GM12878 (cell line): ENCODE data around the gene FCHSD2. TPM values are rescaled to one million over a fixed set of nuclear protein-coding genes. Genes with fewer than 3 reads are reported as not detected.
A peak's percentile ranks its signal among the peaks of the same experiment; 100 is the strongest.

Experiments
- ATAC-seq: fragments of 200-7000 bp; cut with Tn5 transposase; 3 replicates; pipeline ENCODE4 v1.9.1; 2020; ENCODE audit warnings: mild to moderate bottlenecking, moderate library complexity
- BruUV-seq: library from RNA; stranded (reverse); fragments of 400-500 nt; replicated peaks from 2 replicates; lab custom pipeline; 2021; lab: Mats Ljungman, UMichigan
- CTCF ChIA-PET: fragments of 300-600 bp; sonication (Branson Sonifier 250); formaldehyde crosslinking; extraction: SDS; loops from one replicate; lab custom pipeline; 2021; ENCODE audit warnings: inconsistent platforms; lab: Yijun Ruan, JAX
- POLR2A ChIA-PET: fragments of 350-600 bp; formaldehyde crosslinking; extraction: SDS; loops from one replicate; lab custom pipeline; 2021; ENCODE audit warnings: inconsistent platforms; lab: Charles Lee
- RAD21 ChIA-PET: fragments of 300-600 bp; sonication (Branson Sonifier 250); formaldehyde crosslinking; loops from one replicate; lab custom pipeline; 2023; ENCODE audit warnings: antibody characterized with exemption; ENCODE audit not compliant: unreplicated experiment; lab: Charles Lee
- SMC1A ChIA-PET: fragments of 300-600 bp; sonication (Branson Sonifier 250); formaldehyde crosslinking; loops from one replicate; lab custom pipeline; 2023; ENCODE audit not compliant: unreplicated experiment, uncharacterized antibody; lab: Charles Lee
- DNase-seq: peaks from one replicate; pipeline ENCODE4 v3.0.0-alpha.2; 2011; ENCODE audit warnings: low read depth, low spot score
- FAIRE-seq: peaks from 3 replicates; lab custom pipeline; 2011; peaks lifted over from hg19 to GRCh38; lab: Jason Lieb, UNC
- H2AFZ ChIP-seq: 2 replicates; pipeline ENCODE4 v1.6.0; 2011; ENCODE audit warnings: low read depth, low read length, control low read depth; ENCODE audit not compliant: control insufficient read depth
- H3K27ac ChIP-seq: 2 replicates; pipeline ENCODE4 v1.5.1; 2011; ENCODE audit warnings: control low read depth; ENCODE audit not compliant: control insufficient read depth, insufficient read depth
- H3K27me3 ChIP-seq, 2 experiments: replicated peaks in 1 of 2; 2 replicates each; pipeline versions ENCODE4 v1.6.0 to v1.6.1; 2011; ENCODE audit warnings: low read length in 1 of 2; ENCODE audit not compliant: control insufficient read depth in 2 of 2, insufficient read depth in 2 of 2
- H3K36me3 ChIP-seq, 2 experiments: 2 replicates each; pipeline ENCODE4 v1.5.1; 2011; ENCODE audit warnings: low read length in 1 of 2; ENCODE audit not compliant: control insufficient read depth in 2 of 2, insufficient read depth in 2 of 2
- H3K4me1 ChIP-seq: 2 replicates; pipeline ENCODE4 v1.6.1; 2011; ENCODE audit warnings: mild to moderate bottlenecking, low read length, moderate library complexity, mixed read lengths; ENCODE audit not compliant: control insufficient read depth, insufficient read depth
- H3K4me2 ChIP-seq: 2 replicates; pipeline ENCODE4 v1.6.0; 2011; ENCODE audit warnings: control low read depth; ENCODE audit not compliant: control insufficient read depth, insufficient read depth
- H3K4me3 ChIP-seq: fragments of 200-600 bp; sonication (generic); 2 replicates; pipeline ENCODE4 v1.5.1; 2016
- H3K79me2 ChIP-seq: 2 replicates; pipeline ENCODE4 v1.6.0; 2011; ENCODE audit warnings: low read length; ENCODE audit not compliant: control insufficient read depth, insufficient read depth
- H3K9ac ChIP-seq: 2 replicates; pipeline ENCODE4 v1.8.0; 2011; ENCODE audit warnings: low read length, control low read depth, mixed read lengths; ENCODE audit not compliant: control insufficient read depth, insufficient read depth
- H3K9me3 ChIP-seq: replicated peaks from 3 replicates; pipeline ENCODE4 v1.5.1; 2011; ENCODE audit warnings: mild to moderate bottlenecking, low read length; ENCODE audit not compliant: control insufficient read depth, insufficient read depth
- H4K20me1 ChIP-seq: 2 replicates; pipeline ENCODE4 v1.6.0; 2011; ENCODE audit not compliant: control insufficient read depth, insufficient read depth
- BHLHE40 ChIP-seq, 2 experiments: fragments of 450-650 bp in 1 of 2; IDR thresholded peaks; 2 replicates each; pipeline ENCODE4 v1.6.1; 2011 to 2017; ENCODE audit warnings: low read depth in 2 of 2, borderline replicate concordance in 1 of 2, improper control_type of control experiment in 1 of 2, low read length in 1 of 2, mild to moderate bottlenecking in 1 of 2
- EED ChIP-seq: sonication (generic); IDR thresholded peaks from 2 replicates; pipeline ENCODE4 v1.6.1; 2016; ENCODE audit warnings: antibody characterized with exemption, low read depth
- ESRRA ChIP-seq: IDR thresholded peaks from 2 replicates; pipeline ENCODE4 v1.6.1; 2012; ENCODE audit warnings: mild to moderate bottlenecking, low read length, improper control_type of control experiment
- IRF3 ChIP-seq: fragments of 450-650 bp; IDR thresholded peaks from 2 replicates; pipeline ENCODE4 v1.6.1; 2014; ENCODE audit warnings: mild to moderate bottlenecking
- NFXL1 ChIP-seq: fragments of 450-650 bp; IDR thresholded peaks from 2 replicates; pipeline ENCODE4 v1.6.1; 2017; ENCODE audit warnings: antibody characterized with exemption, mild to moderate bottlenecking, borderline replicate concordance
- NR2C2 ChIP-seq: IDR thresholded peaks from 2 replicates; pipeline ENCODE4 v1.6.1; 2011; ENCODE audit warnings: borderline replicate concordance, low read depth; ENCODE audit not compliant: control insufficient read depth, insufficient read length
- NRF1 ChIP-seq: conservative IDR thresholded peaks from 2 replicates; pipeline ENCODE4 v1.6.1; 2011; ENCODE audit warnings: mild to moderate bottlenecking, low read depth, low read length, improper control_type of control experiment
- PAX5 ChIP-seq: IDR thresholded peaks from 2 replicates; pipeline ENCODE4 v1.6.1; 2011; ENCODE audit warnings: low read depth, low read length, borderline replicate concordance
- POLR2A ChIP-seq: IDR thresholded peaks from 2 replicates; pipeline ENCODE4 v1.6.1; 2011; ENCODE audit warnings: low read depth, mild to moderate bottlenecking, low read length
- RBBP5 ChIP-seq: fragments of 200-600 bp; sonication (generic); conservative IDR thresholded peaks from 2 replicates; pipeline ENCODE4 v1.6.1; 2016
- RCOR1 ChIP-seq: conservative IDR thresholded peaks from 2 replicates; pipeline ENCODE4 v1.6.1; 2012; ENCODE audit warnings: low read depth, low read length, improper control_type of control experiment
- RELB ChIP-seq: fragments of 450-650 bp; IDR thresholded peaks from 2 replicates; pipeline ENCODE4 v1.6.1; 2017; ENCODE audit warnings: low read depth, mild to moderate bottlenecking, moderate library complexity
- SIX5 ChIP-seq: IDR thresholded peaks from 2 replicates; pipeline ENCODE4 v1.6.1; 2011; ENCODE audit warnings: mild to moderate bottlenecking, low read depth, low read length, moderate library complexity; ENCODE audit not compliant: severe bottlenecking
- SUPT20H ChIP-seq: IDR thresholded peaks from 2 replicates; pipeline ENCODE4 v1.6.1; 2011; ENCODE audit warnings: low read depth, mild to moderate bottlenecking, low read length, moderate library complexity, borderline replicate concordance; ENCODE audit not compliant: control insufficient read depth
- TARDBP ChIP-seq: IDR thresholded peaks from 2 replicates; pipeline ENCODE4 v1.6.1; 2016; ENCODE audit warnings: borderline replicate concordance
- YBX1 ChIP-seq: fragments of 450-650 bp; IDR thresholded peaks from 2 replicates; pipeline ENCODE4 v1.6.1; 2016; ENCODE audit warnings: antibody characterized with exemption
- ZNF217 ChIP-seq: fragments of 450-650 bp; IDR thresholded peaks from 2 replicates; pipeline ENCODE4 v1.6.1; 2017; ENCODE audit warnings: antibody characterized with exemption, mild to moderate bottlenecking
- WGBS: methylation state at CpG from one replicate; pipeline ENCODE4 v1.1.6; 2016; ENCODE audit warnings: low lambda C conversion rate; ENCODE audit not compliant: insufficient replicate concordance, insufficient coverage; ENCODE audit errors: missing lambda C conversion rate; 5-methylcytosine and 5-hydroxymethylcytosine counted together
- in situ Hi-C: fragments of 300-500 bp; cut with MboI; formaldehyde crosslinking; loops from 9 replicates; pipeline ENCODE4 v1.14.3; 2018; ENCODE audit warnings: mixed read lengths
- intact Hi-C: fragments of 100-400 bp; cut with micrococcal nuclease; formaldehyde crosslinking; loops from one replicate; pipeline ENCODE4 v1.14.2; 2022; ENCODE audit not compliant: unreplicated experiment
- polyA plus RNA-seq, 11 experiments: library from polyadenylated mRNA; depleted of rRNA in 4 of 11; unstranded in 6 of 11; stranded (reverse) in 5 of 11; fragments of >200 nt; fragmentation: Nextera tagmentation in 4 of 11; fragmentation: Illumina TruSeq in 1 of 11; extraction: Ambion mirVana in 4 of 11; extraction: Trizol in 1 of 11; gene quantifications; 1 replicate in 1 of 11; 2 replicates in 10 of 11; pipeline versions ENCODE4 v1.2.1 to v1.2.3, GENCODE V29; 2011 to 2016; ENCODE audit warnings: inconsistent platforms in 2 of 11, missing spikeins in 2 of 11, low read depth in 1 of 11
- total RNA-seq, 4 experiments: library from RNA; depleted of rRNA in 3 of 4; stranded (reverse); fragments of >200 nt in 3 of 4; fragmentation: Illumina TruSeq in 1 of 4; extraction: Trizol in 1 of 4; gene quantifications; 2 replicates each; pipeline versions ENCODE4 v1.2.1 to v1.2.3, GENCODE V29; 2013 to 2021
- TF ChIP-seq, protein P1 (sequence below): fragments of 450-650 bp; IDR thresholded peaks from 2 replicates; pipeline ENCODE4 v1.6.1; 2017; ENCODE audit warnings: mild to moderate bottlenecking, moderate library complexity

Gene FCHSD2
- total and polyA plus RNA-seq, 10 of the 15 experiments (the other 5 are each of a cell fraction or from before 2014, with no cell fraction given): 13.2 to 89.8 (median 47.8) TPM

DNA sequence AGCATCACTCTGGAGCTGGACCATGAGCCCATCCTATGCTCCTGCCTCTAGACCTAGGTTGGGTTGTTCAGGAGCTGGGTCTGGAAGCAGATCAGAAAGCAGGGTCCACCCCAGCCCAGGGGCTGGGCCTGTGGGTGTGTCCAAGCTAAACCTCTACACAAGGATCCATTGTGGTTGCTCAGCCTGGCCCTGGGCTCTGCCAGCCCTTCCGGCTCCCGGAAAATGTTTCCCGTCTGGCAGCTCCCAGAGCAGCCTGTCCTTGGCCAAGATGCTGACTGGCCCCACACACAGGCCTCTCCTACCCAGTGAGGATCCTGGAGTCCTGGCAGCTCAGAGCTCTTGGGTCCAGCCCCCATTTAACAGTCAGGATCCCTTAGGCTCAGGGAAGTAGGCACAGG is 35.3 kb upstream of the FCHSD2 start:
- in situ Hi-C loops: loop anchor here (5.0 to 25.0 kb wide), 3 partner anchors 250 to 453 kb away; no protein-coding TSS in a partner anchor
- Histone ChIP-seq H3K9ac (no peak overlapping the region), H3K27me3 (no peaks in the 10 kb centered on the region), H3K9me3 (no peaks in the 10 kb centered on the region), H3K4me3 (no peak overlapping the region), H4K20me1 (no peaks in the 10 kb centered on the region), H3K4me2 (no peak overlapping the region), H3K79me2 (peaks cover 3% of the 10 kb centered on the region; the same call in 1 of the 2 replicates), H3K27ac (peak overlapping the region; percentile 0), H3K36me3 (no peaks in the 10 kb centered on the region), H2AFZ (no peak overlapping the region; the same call in 1 of the 2 replicates), H3K4me1 (peaks cover 44% of the 10 kb centered on the region)
- ChIA-PET POLR2A (interaction anchor here (0.8 to 2.8 kb wide), 9 partner anchors 12 to 349 kb away, joined by 3 to 13 read pairs (median 7); partner anchors contain the start of gene FCHSD2), SMC1A (interaction anchor here (0.5 to 26.8 kb wide), 58 partner anchors 8 to 699 kb away, joined by 3 to 926 read pairs (median 4); partner anchors contain the start of genes FCHSD2 and STARD10), CTCF (interaction anchor here (0.5 to 7.2 kb wide), 65 partner anchors 8 to 743 kb away, joined by 3 to 128 read pairs (median 5); partner anchors contain the start of genes CLPB, FCHSD2 and STARD10), RAD21 (interaction anchor here (0.5 to 7.4 kb wide), 48 partner anchors 9 to 590 kb away, joined by 3 to 120 read pairs (median 6); partner anchors contain the start of genes FCHSD2 and STARD10)
- WGBS: 100% methylated on average over 3 of the region's 3 CpGs
- FAIRE-seq (no peak), ATAC-seq (no peak; the same call in 1 of the 3 replicates), DNase-seq (no peak)
- TF ChIP-seq, protein P1, sequence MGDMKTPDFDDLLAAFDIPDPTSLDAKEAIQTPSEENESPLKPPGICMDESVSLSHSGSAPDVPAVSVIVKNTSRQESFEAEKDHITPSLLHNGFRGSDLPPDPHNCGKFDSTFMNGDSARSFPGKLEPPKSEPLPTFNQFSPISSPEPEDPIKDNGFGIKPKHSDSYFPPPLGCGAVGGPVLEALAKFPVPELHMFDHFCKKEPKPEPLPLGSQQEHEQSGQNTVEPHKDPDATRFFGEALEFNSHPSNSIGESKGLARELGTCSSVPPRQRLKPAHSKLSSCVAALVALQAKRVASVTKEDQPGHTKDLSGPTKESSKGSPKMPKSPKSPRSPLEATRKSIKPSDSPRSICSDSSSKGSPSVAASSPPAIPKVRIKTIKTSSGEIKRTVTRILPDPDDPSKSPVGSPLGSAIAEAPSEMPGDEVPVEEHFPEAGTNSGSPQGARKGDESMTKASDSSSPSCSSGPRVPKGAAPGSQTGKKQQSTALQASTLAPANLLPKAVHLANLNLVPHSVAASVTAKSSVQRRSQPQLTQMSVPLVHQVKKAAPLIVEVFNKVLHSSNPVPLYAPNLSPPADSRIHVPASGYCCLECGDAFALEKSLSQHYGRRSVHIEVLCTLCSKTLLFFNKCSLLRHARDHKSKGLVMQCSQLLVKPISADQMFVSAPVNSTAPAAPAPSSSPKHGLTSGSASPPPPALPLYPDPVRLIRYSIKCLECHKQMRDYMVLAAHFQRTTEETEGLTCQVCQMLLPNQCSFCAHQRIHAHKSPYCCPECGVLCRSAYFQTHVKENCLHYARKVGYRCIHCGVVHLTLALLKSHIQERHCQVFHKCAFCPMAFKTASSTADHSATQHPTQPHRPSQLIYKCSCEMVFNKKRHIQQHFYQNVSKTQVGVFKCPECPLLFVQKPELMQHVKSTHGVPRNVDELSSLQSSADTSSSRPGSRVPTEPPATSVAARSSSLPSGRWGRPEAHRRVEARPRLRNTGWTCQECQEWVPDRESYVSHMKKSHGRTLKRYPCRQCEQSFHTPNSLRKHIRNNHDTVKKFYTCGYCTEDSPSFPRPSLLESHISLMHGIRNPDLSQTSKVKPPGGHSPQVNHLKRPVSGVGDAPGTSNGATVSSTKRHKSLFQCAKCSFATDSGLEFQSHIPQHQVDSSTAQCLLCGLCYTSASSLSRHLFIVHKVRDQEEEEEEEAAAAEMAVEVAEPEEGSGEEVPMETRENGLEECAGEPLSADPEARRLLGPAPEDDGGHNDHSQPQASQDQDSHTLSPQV: no peak
- TF ChIP-seq ZNF217 (no peak), RBBP5 (no peak), NRF1 (no peak), NFXL1 (no peak), PAX5 (no peak), SIX5 (no peak), SUPT20H (no peak), ESRRA (no peak), RELB (no peak), POLR2A (no peak), EED (no peak), NR2C2 (no peak), IRF3 (no peak), YBX1 (no peak), TARDBP (no peak), RCOR1 (no peak), BHLHE40 (IDR thresholded peaks at IDR 0.05; ENCODE audit: borderline replicate concordance in 1 of 2, low read depth in 2 of 2, low read length in 1 of 2) (no peak)
- BruUV-seq: no TSS peak
- intact Hi-C loops: loop anchor here (5.0 kb wide), 1 partner anchor 450 kb away; no protein-coding TSS in a partner anchor
